GM18907 (cell line): ENCODE measurements around the gene PTPRN2.

Experiments used
- ATAC-seq: cut with Tn5 transposase; IDR thresholded peaks from one replicate; pipeline ENCODE4 v1.9.1; 2021; ENCODE audit warnings: mild to moderate bottlenecking, moderate library complexity; ENCODE audit not compliant: unreplicated experiment

PTPRN2 gene

GRCh38 chr7:158447506-158448171 lies 140.0 kb downstream of the PTPRN2 start:
- no peak for ATAC-seq

- ATAC-seq = no peak
These were observed 140.5 kb downstream of the PTPRN2 start for GRCh38 chr7:158447151-158447505.

DNA sequence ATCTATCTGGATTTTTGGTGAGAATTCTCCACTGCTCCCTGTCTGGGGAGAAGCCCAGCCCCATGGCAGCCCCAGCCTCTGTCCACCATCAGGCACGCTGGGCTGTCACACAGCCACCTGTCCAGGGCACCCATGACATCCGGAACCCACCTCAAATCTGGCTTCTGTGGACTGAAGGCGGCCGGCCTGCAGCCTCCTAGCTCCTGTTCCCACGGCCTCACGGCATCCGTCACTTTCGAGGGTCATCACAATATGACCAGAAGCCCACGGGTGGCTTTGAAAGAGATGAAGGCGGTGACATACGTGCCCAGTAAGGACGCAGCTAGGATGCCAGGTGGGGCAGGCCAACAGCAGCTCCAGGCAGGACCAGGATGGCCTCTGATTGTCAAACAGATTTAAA lies 140.9 kb downstream of the PTPRN2 start:
- ATAC-seq = no peak

DNA sequence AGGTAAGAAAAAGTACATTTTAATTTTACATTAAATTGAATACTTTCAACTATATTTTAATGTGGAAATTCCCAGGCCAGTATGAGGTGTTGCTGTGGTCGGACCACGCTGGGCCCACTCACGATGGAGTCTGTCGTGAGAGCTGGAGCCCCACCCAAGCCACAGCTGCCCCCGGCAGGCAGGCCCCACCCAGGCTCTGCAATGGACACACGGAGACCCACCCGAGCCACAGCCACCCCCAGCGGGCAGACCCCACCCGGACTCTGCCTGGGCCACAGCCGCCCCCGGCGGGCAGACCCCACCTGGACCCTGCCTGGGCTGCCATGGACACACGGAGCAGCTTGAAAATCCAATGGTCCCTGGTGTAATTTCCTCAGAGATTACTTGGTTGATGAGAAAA lies 141.3 kb downstream of the PTPRN2 start:
- ATAC-seq = no peak

DNA sequence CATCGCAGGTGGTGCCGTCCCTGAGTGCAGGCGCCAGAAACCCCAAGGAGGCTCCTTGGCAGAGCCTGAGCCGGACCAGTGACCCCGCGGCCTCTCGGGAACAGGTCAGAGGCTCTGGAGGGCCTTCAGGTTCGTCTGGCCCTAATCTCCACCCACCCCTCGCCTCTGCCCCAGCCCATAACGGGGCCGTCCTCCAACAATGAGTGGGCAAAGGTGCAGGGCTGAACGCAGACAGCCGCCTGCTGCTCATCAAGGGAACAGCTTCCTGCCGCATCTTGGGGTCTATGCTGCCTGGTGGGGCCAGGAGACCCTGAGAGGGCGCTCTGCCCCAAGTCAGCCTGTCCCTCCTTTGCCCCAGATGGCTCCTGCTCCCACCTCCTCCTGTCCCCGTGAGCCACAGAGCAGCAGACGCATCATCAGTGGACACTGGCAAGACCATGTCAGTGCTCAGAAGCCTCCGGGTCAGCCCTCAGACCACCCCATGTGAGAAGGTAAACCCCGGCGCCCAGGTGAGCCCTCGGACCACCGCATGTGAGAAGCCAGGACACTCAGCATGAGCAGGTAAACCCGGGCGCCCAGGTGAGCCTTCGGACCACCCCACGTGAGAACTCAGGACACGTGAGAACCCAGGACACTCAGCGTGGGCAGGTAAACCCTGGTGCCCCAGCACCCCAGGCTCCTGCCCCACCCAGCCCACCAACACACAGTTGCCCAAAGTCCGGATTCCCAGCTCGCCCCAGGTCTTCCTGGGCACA lies 142.0 kb downstream of the PTPRN2 start:
- ATAC-seq = no peak

DNA sequence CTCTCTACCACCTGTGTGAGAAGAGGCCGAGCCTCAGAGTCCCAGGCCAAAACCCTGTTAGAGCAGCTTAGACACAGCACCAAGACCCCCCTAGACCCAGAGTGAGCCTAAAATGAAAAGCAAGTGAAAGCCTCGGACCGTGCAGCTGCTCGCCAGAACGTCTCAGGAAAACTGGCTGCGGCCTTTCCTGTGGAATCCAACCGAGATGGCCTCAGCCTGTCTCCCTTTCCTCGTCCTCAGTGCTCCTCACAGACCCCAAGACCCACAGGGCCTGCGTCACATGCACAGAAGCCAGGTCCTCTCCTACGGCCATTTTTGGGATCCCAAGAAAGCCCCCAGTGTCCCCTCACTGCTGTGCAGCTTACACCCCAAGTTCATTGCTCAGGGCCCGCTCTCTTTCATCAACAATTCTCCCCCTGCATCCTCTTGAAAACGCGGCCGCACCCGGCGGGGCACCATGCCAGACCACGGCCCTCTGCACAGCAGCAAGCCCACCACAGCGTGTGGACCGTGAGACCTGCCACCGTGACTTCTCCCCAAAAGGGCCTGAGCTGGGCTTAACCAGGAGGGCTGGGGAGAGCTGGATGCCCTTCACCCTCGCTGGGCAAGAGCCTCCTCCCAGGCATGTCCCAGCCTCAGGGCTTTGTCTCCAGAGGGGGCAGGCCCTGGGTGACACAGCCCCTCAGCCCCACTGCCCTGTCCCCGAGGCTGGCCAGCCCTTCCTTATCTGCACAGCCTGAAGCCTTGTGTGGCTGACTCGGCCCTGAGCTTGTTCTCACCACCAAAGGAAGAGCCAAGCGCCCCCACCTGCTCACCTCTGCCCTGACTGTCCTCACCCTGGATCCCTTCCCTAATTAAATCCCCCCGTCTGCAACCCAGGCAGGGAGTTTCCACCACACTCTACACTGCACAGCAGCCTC lies 142.9 kb downstream of the PTPRN2 start:
- no peak for ATAC-seq

DNA sequence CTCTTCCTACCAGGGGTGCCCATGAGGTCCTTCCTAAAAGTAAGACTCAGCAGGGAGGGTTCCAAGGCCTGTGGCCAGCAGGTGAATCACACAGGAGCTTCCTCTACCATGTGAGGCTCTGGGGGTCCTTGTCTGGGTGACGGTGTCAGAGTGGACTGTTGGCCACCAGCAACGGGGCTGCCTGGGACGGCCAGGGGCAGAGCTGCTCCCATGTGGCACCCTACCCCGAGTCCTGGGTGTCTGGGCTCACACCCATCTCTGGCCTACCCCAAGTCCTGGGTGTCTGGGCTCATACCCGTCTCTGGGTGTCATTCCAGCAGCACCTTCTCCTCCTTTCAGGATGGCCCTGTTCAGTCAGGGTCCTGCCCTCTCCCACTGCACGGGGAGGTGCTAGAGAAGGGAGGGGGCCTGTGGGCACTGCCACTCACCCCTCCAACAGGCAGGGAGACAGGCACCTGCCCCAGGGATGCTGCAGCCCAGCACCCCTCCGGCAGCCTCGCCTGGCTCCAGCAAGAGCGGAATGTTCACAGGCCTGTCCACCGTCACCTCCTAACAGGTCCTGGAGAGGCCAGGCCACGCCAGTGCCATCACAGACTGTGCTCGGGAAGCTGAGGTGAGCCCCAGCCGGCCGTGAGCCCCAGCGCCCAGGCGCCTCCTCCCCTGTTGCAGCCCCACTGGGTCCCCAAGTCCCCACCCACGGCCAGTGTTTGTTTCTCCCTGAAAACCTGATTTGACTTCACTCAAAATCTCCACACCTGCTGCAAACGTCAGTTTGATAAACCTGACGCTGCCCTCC lies 143.7 kb downstream of the PTPRN2 start:
- ATAC-seq = no peak

DNA sequence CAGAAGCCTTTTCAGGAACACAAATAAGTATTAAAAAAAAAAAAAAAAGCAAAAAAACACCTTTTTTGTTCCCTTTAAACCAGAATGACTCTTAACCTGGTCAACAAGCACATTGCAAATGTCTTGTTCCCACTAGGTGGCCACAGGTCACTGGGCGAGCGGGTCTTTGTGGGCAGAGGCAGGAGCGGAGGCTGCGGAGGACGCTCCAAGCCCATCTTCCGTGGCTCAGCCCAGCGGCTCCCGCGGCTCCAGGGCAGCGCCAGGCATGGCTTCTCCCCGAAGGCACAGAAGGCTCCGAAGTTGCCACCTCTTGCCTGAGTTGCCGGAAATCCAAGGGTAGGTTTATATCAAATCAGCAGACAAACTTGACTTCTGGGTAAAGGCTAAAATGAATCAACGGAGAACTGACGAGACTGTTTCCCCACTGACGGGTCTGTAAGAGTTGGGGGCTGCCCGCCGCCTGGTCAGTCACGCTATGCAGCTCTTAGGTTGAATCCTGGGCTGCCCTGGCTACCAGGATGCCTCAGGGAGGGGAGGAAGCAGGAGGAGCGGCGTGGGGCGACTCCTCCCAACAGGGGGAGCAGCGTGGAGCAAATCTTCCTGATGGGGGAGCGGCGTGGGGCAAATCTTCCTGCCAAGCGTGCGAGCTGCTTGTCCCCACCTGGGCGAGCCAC lies 144.5 kb downstream of the PTPRN2 start:
- no peak for ATAC-seq

GRCh38 chr7:158442260-158442659 lies 145.4 kb downstream of the PTPRN2 start:
- ATAC-seq = no peak

- no peak for ATAC-seq
These were observed 148.6 kb downstream of the PTPRN2 start for GRCh38 chr7:158439035-158439434.

DNA sequence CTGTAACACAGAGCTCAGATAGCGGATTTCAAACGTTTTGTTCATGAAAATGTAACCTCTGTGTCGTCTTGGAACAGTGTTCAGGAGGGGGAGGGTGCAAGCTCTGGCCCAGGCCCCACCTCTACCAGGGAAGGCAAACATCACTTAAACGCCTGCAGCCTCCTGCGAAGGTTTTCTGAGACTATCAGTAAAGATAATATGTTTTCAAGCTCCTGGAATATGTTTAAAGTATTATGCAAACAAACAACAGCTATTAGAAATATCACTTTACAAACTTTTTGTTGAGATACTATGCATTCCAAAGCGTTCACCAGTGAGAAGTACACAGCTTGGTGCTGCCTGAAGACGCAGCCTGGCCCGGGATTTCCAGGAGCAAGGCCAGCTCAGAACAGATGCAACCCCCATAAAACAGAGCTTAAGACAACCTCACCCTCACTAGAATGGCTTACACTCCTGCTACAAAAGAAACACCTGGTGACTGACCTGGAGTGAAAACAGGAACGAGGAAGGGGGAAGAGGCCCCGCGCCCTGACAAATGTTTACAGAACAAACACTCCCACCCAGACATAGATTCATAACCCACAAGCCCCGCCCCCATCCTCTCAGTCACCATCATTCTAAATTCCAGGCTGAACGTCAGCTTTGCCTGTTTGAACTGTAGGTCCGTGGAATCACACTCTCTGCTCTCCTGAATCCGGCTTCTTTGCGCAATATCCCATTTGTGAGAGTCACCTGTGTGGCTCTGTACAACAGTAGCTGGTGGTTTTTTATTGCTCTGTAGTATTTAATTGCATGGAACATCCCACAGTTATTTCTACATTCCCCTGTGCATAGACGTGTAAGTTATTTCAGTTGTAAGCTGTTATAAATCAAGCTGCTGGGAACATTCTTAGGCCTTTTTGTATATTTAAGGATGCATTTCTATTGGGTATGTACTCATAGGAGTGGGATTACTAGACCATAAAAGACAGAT lies 155.0 kb downstream of the PTPRN2 start:
- ATAC-seq = no peak

- no peak for ATAC-seq
These were observed 155.7 kb downstream of the PTPRN2 start for GRCh38 chr7:158431941-158432347.

DNA sequence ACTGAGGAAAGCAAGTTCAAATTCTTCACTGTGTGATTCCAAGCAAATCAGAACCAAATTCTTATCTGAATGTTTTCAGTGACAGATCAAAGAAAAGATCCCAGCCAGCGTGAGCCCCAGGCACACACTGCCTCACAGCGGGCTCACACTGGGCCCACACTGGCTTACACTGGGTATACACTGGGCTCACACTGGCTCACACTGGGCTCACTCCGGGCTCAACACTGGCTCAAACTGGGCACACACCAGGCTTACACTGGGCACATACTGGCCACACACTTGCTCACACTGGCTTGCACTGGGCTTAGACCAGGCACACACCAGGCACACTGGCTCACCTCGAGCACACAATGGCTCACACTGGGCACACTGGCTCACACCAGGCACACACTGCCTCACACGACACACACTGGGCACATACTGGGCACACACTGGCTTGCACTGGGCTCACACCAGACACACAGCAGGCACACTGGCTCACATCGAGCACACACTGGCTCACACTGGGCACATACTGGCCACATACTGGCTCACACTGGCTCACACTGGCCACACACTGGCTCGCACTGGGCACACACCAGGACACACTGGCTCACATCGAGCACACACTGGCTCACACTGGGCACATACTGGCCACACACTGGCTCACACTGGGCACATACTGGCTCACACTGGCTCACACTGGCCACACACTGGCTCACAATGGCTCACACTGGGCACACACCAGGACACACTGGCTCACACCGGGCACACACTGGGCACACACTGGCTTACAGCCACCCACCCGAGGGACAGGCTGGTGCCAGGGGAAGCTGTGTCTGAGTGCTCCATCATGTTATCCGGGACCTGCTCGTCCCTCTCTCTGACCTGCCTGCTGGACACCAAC lies 156.3 kb downstream of the PTPRN2 start:
- no peak for ATAC-seq

- ATAC-seq = no peak
These were observed 157.2 kb downstream of the PTPRN2 start for GRCh38 chr7:158430308-158431034.

DNA sequence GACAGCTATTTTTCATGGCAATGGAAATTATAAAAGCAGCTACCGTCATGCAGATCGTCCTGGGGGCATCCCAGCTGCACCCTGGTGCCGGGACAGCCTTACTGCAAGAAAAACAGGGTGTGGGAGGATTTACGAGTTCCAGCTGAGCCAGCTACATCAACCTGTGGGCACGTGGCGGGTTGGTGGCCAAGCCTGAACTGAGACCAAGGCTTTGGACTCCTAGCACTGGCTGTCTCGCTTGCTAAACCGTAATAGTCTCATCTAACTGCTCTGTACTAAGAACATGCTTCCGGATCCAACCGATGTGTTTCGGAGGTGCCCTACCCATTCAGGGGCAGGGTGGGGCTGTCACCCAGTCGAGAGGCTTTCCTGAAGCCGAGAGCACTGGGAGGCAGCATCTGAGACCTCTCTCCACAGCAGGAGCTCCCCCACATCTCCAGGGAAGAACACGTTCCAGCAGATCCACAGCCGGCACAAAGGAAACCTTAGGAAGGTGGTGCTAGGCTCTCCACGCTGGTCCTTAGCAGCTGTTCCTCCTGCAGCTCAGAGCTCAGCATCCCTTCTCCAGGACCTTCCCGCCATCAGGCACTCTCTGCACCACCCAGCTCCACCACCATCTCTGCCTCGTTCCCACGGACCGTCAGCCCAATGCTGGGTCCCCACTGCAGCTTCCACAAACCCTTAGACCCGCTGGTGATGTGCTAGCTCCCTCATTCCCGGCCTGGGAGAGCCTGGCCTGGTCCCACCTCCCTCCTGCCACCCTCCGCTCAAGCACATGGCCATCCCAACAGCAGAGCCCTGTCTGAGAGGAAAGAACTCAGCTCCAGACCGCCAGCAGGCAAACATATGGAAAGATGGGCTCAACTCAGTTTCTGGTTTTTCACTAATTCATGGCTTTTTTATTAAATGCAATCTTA lies 158.5 kb downstream of the PTPRN2 start:
- no peak for ATAC-seq

DNA sequence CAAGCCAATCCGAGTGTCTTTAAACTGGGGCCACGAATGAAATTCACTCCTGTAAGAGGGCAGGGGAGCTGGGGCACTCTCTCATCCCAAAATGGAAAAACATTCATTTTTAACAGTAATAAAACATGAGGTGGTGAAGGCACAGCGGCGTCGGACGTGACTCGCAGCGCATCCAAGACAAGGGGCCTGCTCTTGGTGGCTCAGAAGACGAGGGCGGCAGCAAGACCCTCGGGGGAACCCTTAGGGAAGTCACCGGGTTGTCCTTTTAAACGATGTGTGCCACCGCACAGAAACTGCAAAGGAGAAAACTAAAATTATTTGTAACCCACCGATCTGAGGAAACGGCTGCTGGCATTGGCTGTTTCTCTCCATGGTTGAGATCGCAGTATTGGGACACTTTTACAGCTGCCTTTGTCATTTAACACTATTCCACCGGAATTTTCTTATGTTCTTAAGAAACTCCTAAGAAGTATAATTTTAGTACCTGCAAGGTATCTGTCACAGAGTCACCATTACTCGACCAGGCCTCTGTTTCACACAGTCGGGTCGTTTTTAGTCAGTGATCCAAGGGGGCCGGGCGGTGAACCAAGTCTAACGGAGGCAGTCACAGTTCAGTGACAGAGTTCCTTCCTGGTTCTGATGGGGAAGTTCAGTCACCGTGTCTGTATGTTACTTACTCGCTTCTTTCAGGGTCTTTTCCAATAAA lies 159.3 kb downstream of the PTPRN2 start:
- no peak for ATAC-seq
